Lung (tissue), 12 donors: Measurements from ENCODE around the gene FLNB. TPM values are rescaled to one million over a fixed set of nuclear protein-coding genes. Genes with fewer than 3 reads are reported as not detected.
A peak's percentile ranks its signal among the peaks of the same experiment; 100 is the strongest.
"Not testable (repeated sequence)": the region's sequence is repeated elsewhere in the genome, so short reads cannot be mapped to it uniquely, and the experiment has no call there.

Experiments used
- ATAC-seq: fragments of 200-7000 bp; cut with Tn5 transposase; one replicate; pipeline ENCODE4 v1.9.1; 2020; ENCODE audit warnings: moderate number of reproducible peaks; ENCODE audit not compliant: insufficient read depth, low FRiP score
- DNase-seq, 3 donors: peaks; one replicate each; pipeline ENCODE4 v3.0.0-alpha.2; 2013 to 2017
- H3K27ac ChIP-seq, 2 donors: one replicate each; pipeline ENCODE4 v1.5.1; 2013; ENCODE audit warnings: mild to moderate bottlenecking in 2 of 2, moderate library complexity in 2 of 2, control low read depth in 1 of 2, inconsistent platforms in 1 of 2, low read depth in 1 of 2, low read length in 1 of 2
- H3K27me3 ChIP-seq, 3 donors: one replicate each; pipeline ENCODE4 v1.5.1; 2013; ENCODE audit warnings: low read length in 2 of 3; ENCODE audit not compliant: control insufficient read depth in 3 of 3, insufficient read depth in 3 of 3
- H3K36me3 ChIP-seq, 4 donors: one replicate each; pipeline ENCODE4 v1.5.1; 2013; ENCODE audit warnings: low read length in 4 of 4, mild to moderate bottlenecking in 1 of 4, moderate library complexity in 1 of 4; ENCODE audit not compliant: control insufficient read depth in 4 of 4, insufficient read depth in 4 of 4
- H3K4me1 ChIP-seq, 5 donors: one replicate each; pipeline ENCODE4 v1.5.1; 2013; ENCODE audit warnings: low read length in 5 of 5, mild to moderate bottlenecking in 2 of 5, moderate library complexity in 1 of 5; ENCODE audit not compliant: control insufficient read depth in 5 of 5, insufficient read depth in 5 of 5
- H3K4me3 ChIP-seq: one replicate; pipeline ENCODE4 v1.5.1; 2013; ENCODE audit warnings: mild to moderate bottlenecking, control low read depth, moderate library complexity
- H3K9ac ChIP-seq, 2 donors: one replicate each; pipeline ENCODE4 v1.5.1; 2013; ENCODE audit warnings: low read length in 2 of 2, control low read depth in 1 of 2; ENCODE audit not compliant: insufficient read depth in 1 of 2
- H3K9me3 ChIP-seq, 4 donors: one replicate each; pipeline ENCODE4 v1.5.1; 2013; ENCODE audit warnings: low read length in 3 of 4, mild to moderate bottlenecking in 1 of 4, moderate library complexity in 1 of 4; ENCODE audit not compliant: control insufficient read depth in 4 of 4, insufficient read depth in 3 of 4
- CTCF ChIP-seq: IDR thresholded peaks from 2 replicates; pipeline ENCODE4 v1.5.1; 2012; ENCODE audit warnings: mild to moderate bottlenecking; ENCODE audit errors: control extremely low read depth, extremely low read depth
- whole genome bisulfite sequencing, 2 donors: extraction: QIAGEN DNeasy Blood & Tissue Kit; methylation state at CpG; one replicate each; pipeline ENCODE4 v1.1.7; 2013; 5-methylcytosine and 5-hydroxymethylcytosine counted together
- polyA plus RNA-seq, 2 donors: library from polyadenylated mRNA; stranded (reverse); fragments of 200-250 nt; gene quantifications; one replicate each; pipeline ENCODE4 v1.2.1, GENCODE V29; 2013
- total RNA-seq, 2 donors: library from RNA; depleted of rRNA in 1 of 2; stranded (reverse); fragments of >200 nt in 1 of 2; gene quantifications; one replicate each; pipeline ENCODE4 v1.2.1, GENCODE V29; 2014 to 2021
- donor health status: control.
- donor health status: control.
- donor health status: Bipolar disorder and iron deficiency.
- donor health status: healthy.
- donor health status: DM: yes; HTN: yes; CAD: no.

Gene FLNB
- total and polyA plus RNA-seq, 4 donors, result 32.4 to 122 (median 93.7) TPM

GRCh38 chr3:58052373-58053273, 44.4 kb downstream of the FLNB start:
- no peak for TF ChIP-seq CTCF
- Histone ChIP-seq H3K9me3 (no peaks in the 10 kb centered on the region), H3K9ac (no peak overlapping the region), H3K4me3 (no peak overlapping the region), H3K27ac (peak overlapping the region; percentile 63 to 79), H3K36me3 (no peaks in the 10 kb centered on the region), H3K27me3 (no peaks in the 10 kb centered on the region), H3K4me1 (peaks cover 8 to 22% (median 12%) of the 10 kb centered on the region in 5 donors)
- WGBS, 2 donors, result 54 to 60% methylated on average over 8 of the region's 8 CpGs
- DNase-seq (peak; percentile 21 to 67 (median 36)), ATAC-seq (peak; percentile 68)

- no peak for TF ChIP-seq CTCF
- no peak overlapping the region for H3K27ac ChIP-seq
- H3K36me3 ChIP-seq, result no peaks in the 10 kb centered on the region
- DNase-seq (no peak), ATAC-seq (no peak)
- H3K4me3 ChIP-seq, result no peak overlapping the region
- peaks cover 8 to 18% (median 13%) of the 10 kb centered on the region in 5 donors for H3K4me1 ChIP-seq
- H3K9me3 ChIP-seq, result no peaks in the 10 kb centered on the region
- no peaks in the 10 kb centered on the region for H3K27me3 ChIP-seq
- no peak overlapping the region for H3K9ac ChIP-seq
Measured at GRCh38 chr3:58054652-58055051, 46.4 kb downstream of the FLNB start.

DNA sequence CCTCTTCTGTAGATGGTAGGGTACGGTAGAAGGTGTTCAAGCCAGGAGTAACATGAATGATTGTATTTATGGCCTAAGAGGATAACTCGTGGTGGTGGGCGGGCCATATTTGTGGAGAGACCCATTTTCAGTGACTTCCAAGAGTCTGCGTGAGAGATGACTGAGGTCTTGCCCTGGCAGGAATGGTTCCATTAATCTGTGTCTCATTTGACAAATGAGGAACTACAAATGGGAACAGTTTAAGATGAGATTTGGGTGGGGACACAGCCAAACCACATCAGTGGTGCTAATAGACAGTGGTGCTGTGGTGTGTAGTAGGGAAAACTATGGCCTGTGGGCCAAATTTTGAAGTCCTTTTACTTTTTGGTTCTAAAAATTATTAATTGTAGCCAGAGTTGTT, 47.1 kb downstream of the FLNB start:
- no peak for TF ChIP-seq CTCF
- ATAC-seq, result no peak
- Histone ChIP-seq H3K9ac (no peak overlapping the region), H3K27ac (no peak overlapping the region), H3K4me1 (peaks cover 6 to 16% (median 14%) of the 10 kb centered on the region in 5 donors), H3K4me3 (no peak overlapping the region), H3K36me3 (no peaks in the 10 kb centered on the region), H3K27me3 (no peaks in the 10 kb centered on the region), H3K9me3 (no peaks in the 10 kb centered on the region)
- DNase-seq, result no peak
- WGBS, 2 donors, result 92 to 96% methylated on average over 4 of the region's 4 CpGs

DNA sequence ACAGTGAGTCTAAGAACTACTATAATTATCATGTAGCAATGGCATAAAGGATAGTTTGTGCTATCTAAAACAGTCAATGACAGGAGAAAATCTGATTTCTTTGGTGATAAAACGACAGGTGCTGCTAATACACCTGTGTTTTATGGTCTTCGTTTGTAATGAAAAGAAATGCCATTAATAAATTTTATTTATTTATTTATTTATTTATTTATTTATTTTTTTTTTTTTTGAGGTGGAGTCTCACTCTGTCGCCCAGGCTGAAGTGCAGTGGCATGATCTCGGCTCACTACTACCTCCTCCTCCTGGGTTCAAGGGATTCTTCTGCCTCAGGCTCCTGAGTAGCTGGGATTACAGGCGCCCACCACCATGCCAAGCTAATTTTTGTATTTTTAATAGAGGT, 47.7 kb downstream of the FLNB start:
- H3K9me3 ChIP-seq, H3K9ac ChIP-seq, H3K4me3 ChIP-seq, H3K27ac ChIP-seq, DNase-seq, ATAC-seq, H3K36me3 ChIP-seq, H3K27me3 ChIP-seq: not testable (repeated sequence)
- WGBS, 2 donors, result 97% methylated on average over 5 of the region's 5 CpGs
- H3K4me1 ChIP-seq, result peaks cover 5 to 14% (median 12%) of the 10 kb centered on the region in 5 donors
